ENCODE measurements around the gene MPPED2.

GRCh38 chr11:30521297-30522071, 64.7 kb downstream of the MPPED2 start:
- TF ChIP-seq, protein P1, sequence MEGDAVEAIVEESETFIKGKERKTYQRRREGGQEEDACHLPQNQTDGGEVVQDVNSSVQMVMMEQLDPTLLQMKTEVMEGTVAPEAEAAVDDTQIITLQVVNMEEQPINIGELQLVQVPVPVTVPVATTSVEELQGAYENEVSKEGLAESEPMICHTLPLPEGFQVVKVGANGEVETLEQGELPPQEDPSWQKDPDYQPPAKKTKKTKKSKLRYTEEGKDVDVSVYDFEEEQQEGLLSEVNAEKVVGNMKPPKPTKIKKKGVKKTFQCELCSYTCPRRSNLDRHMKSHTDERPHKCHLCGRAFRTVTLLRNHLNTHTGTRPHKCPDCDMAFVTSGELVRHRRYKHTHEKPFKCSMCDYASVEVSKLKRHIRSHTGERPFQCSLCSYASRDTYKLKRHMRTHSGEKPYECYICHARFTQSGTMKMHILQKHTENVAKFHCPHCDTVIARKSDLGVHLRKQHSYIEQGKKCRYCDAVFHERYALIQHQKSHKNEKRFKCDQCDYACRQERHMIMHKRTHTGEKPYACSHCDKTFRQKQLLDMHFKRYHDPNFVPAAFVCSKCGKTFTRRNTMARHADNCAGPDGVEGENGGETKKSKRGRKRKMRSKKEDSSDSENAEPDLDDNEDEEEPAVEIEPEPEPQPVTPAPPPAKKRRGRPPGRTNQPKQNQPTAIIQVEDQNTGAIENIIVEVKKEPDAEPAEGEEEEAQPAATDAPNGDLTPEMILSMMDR (conservative IDR thresholded peaks at IDR 0.05) = no peak
- TF ChIP-seq ZFX (IDR thresholded peaks at IDR 0.05) = no peak
